ENCODE measurements around the gene HARBI1.

Gene HARBI1

DNA sequence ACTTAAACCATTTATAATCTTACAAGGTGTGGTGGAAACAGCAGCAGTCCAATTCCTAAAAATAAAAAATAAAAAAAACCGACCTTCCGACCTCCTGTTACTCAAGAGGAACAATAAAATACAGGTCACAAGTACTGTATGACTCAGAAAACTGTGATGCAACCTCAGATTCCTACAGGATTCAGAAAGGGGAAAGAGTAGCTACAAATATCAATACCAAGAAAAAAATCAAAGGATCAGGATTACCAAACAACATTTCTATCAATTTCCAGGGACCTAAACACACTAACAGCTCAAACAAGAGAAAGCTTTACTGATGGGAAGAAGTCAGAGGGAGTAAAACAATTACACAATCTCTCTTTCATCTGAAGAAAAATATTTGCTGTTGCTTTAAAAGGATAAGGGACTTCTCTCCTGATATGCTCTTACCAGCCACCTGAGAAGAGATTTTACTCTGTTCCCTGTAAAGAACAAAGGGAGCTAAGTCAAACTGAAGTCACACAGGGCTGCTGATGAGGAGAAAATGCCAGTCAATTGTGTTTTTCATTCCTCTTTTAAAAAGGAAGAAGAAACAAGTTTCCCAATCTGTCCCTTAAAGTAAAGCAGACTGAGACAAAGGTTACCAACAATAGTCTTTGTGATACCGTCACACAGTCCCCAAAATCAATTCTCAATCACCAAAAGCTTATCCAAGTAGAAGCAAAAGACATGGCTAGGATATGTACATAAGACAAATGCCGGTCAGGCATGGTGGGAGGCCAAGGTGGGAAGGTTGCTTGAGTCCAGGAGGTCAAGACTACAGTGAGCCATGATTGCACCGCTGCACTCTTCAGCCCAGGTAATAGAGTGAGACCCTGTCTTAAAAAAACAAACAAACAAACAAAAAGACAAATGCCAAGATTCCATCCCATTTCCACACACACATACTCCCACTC lies 62.5 kb downstream of the HARBI1 start:
- no peak for DNase-seq (ENCODE audit: low read depth in 2 of 2)

DNA sequence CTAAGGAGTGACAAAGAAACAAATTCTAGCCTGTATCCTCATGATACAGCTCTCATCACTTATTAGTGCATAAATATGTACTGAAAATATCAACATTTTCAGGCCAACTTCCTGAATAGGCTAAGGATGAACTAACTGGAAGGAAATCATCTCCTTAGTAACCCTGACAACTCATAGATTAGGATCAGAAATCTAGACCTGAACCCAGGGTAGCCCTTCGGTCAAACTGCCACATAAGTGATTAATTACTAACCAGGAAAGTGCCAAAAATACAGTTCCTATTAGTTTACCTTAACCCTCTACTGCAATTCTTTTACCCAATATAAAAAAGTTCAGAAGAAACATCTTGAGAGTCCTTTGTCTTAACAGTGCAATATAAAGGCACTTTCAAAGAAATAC lies 63.2 kb downstream of the HARBI1 start:
- DNase-seq (ENCODE audit: low read depth in 2 of 2): no peak
